Measurements from ENCODE around the gene CHADL.
A peak's percentile ranks its signal among the peaks of the same experiment; 100 is the strongest.

Gene CHADL

GRCh38 chr22:41237707-41238569 is 2.8 kb downstream of the CHADL start:
- H3K4me3 ChIP-seq (ENCODE audit: low read depth, low read length) = peak overlapping the region; percentile 38
- peak; percentile 47 for TF ChIP-seq CTCF (IDR thresholded peaks at IDR 0.05; ENCODE audit: insufficient read depth, low read length, missing control alignments)
- CTCF ChIA-PET = interaction anchor here (0.8 to 3.1 kb wide), 12 partner anchors 9 to 319 kb away, joined by 3 to 38 read pairs (median 4); partner anchors contain the start of gene RBX1
- POLR2A ChIA-PET = interaction anchor here (0.6 to 1.2 kb wide), 5 partner anchors 45 to 315 kb away, joined by 3 to 4 read pairs (median 3); no protein-coding TSS in a partner anchor
- no peak for DNase-seq (ENCODE audit: low read depth, low spot score)

- TF ChIP-seq CTCF (IDR thresholded peaks at IDR 0.05; ENCODE audit: insufficient read depth, low read length, missing control alignments) = no peak
- DNase-seq (ENCODE audit: low read depth, low spot score) = no peak
- peak overlapping the region; percentile 38 for H3K4me3 ChIP-seq (ENCODE audit: low read depth, low read length)
- ChIA-PET CTCF (interaction anchor here (0.8 to 3.1 kb wide), 11 partner anchors 8 to 318 kb away, joined by 3 to 38 read pairs (median 3); partner anchors contain the start of gene RBX1), POLR2A (interaction anchor here (0.6 to 1.2 kb wide), 5 partner anchors 44 to 315 kb away, joined by 3 to 4 read pairs (median 3); no protein-coding TSS in a partner anchor)
These were observed 3.6 kb downstream of the CHADL start for GRCh38 chr22:41237036-41237706.

DNA sequence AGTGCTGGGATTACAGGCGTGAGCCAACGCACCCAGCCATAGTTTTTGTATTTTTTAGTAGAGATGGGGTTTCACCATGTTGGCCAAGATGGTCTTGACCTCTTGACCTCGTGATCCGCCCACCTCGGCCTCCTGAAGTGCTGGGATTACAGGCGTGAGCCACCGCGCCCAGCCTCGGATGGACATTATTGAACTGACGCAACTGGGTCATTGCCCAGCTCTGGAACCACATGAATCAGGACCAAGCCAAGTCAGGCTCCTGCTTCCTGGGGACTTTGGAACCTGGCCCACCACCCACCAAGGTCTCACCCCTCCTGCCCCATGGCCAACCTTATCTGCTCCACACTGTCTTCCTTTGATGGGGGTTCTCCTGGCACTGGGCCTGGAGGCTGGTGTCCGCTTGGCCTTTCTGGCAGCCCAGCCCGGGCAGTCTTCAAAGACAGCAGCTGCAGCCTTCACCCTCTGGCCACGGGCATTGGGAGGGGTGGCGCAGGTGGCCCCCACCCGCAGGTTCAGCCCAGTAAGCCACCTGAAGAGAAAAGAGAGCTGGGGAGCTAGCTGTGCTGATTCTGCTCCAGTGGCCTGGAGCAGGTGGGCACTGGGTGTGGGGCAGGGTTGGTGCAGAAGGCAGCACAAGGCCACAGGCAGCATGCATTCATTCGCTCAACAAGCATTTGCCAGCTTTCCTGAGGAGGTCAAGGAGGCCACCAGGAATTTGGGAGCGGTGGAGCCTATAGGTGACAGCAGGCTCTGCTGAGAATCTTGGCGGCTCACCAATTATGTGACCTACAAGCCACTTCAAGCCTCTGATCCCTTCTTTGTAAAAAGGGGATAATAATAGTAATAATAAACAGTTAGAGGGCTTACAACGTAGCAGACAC is 5.7 kb downstream of the CHADL start:
- ChIA-PET POLR2A (interaction anchor here (0.6 kb wide), 1 partner anchor 15 kb away, joined by 3 read pairs; no protein-coding TSS in a partner anchor), CTCF (interaction anchor here (2.3 kb wide), 1 partner anchor 8 kb away, joined by 9 read pairs; no protein-coding TSS in a partner anchor)
- TF ChIP-seq CTCF (IDR thresholded peaks at IDR 0.05; ENCODE audit: insufficient read depth, low read length, missing control alignments) = no peak
- H3K4me3 ChIP-seq (ENCODE audit: low read depth, low read length) = no peak overlapping the region
- DNase-seq (ENCODE audit: low read depth, low spot score) = no peak

- no peak overlapping the region for H3K4me3 ChIP-seq (ENCODE audit: low read depth, low read length)
- ChIA-PET CTCF (interaction anchor here (1.1 to 1.3 kb wide), 2 partner anchors 14 to 309 kb away, joined by 3 to 5 read pairs; no protein-coding TSS in a partner anchor), POLR2A (interaction anchor here (0.7 kb wide), 1 partner anchor 370 kb away, joined by 3 read pairs; the partner anchor contains the start of gene DNAJB7)
- no peak for DNase-seq (ENCODE audit: low read depth, low spot score)
- TF ChIP-seq CTCF (IDR thresholded peaks at IDR 0.05; ENCODE audit: insufficient read depth, low read length, missing control alignments) = no peak
These were observed 9.4 kb downstream of the CHADL start for GRCh38 chr22:41231369-41231768.

- POLR2A ChIA-PET = no interaction called here
- CTCF ChIA-PET = interaction anchor here (1.1 to 1.3 kb wide), 3 partner anchors 15 to 308 kb away, joined by 3 to 5 read pairs (median 4); no protein-coding TSS in a partner anchor
- TF ChIP-seq CTCF (IDR thresholded peaks at IDR 0.05; ENCODE audit: insufficient read depth, low read length, missing control alignments) = no peak
- no peak overlapping the region for H3K4me3 ChIP-seq (ENCODE audit: low read depth, low read length)
- no peak for DNase-seq (ENCODE audit: low read depth, low spot score)
These were observed 10.3 kb downstream of the CHADL start for GRCh38 chr22:41230401-41230785.

All from AG04449 (cell line).